ENCODE results near the gene ACP6.
A peak's percentile ranks its signal among the peaks of the same experiment; 100 is the strongest.

DNA sequence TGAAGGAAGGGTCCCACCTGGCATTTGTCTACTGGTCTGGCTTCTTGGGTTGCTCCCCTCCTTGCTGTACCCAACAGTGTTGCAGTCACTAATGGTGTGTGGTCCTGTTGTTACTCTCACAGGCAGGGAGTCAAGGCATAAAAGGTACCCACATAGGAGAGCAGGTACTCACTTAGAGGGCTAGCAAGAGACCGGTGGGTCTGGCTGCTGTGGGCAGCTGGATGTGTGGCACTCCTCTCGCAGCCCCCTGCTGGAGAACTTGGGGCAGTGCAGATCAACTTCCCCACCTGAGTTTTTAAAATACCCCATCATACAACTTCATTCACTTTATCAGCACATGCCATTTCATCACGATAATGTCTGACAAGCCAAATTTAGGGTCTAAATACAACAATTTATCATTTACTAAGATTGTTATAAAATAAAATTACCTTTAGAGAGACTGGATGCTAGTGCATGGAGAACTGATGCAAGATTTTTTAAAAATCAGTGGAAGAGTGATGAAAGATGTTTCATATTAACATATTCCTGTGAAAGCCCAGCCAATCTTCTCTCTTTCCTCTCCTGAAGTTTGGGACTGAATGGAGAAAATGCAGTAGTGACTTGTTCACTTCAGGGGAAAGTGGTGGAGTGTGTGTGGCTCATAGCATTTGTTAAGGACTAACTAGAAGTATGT, 42.8 kb downstream of the ACP6 start:
- TF ChIP-seq RELA (IDR thresholded peaks at IDR 0.05; ENCODE audit: borderline replicate concordance, partially characterized antibody), result no peak
- TF ChIP-seq HDAC2 (IDR thresholded peaks at IDR 0.05), result no peak
- TF ChIP-seq SIN3A (IDR thresholded peaks at IDR 0.05; ENCODE audit: low read depth, low read length), result no peak
- peak; percentile 89 for TF ChIP-seq SMC3 (IDR thresholded peaks at IDR 0.05; ENCODE audit: borderline replicate concordance, low read length)
- no peak for TF ChIP-seq RFX5 (IDR thresholded peaks at IDR 0.05; ENCODE audit: low read depth, low read length)
- TF ChIP-seq, protein P1, sequence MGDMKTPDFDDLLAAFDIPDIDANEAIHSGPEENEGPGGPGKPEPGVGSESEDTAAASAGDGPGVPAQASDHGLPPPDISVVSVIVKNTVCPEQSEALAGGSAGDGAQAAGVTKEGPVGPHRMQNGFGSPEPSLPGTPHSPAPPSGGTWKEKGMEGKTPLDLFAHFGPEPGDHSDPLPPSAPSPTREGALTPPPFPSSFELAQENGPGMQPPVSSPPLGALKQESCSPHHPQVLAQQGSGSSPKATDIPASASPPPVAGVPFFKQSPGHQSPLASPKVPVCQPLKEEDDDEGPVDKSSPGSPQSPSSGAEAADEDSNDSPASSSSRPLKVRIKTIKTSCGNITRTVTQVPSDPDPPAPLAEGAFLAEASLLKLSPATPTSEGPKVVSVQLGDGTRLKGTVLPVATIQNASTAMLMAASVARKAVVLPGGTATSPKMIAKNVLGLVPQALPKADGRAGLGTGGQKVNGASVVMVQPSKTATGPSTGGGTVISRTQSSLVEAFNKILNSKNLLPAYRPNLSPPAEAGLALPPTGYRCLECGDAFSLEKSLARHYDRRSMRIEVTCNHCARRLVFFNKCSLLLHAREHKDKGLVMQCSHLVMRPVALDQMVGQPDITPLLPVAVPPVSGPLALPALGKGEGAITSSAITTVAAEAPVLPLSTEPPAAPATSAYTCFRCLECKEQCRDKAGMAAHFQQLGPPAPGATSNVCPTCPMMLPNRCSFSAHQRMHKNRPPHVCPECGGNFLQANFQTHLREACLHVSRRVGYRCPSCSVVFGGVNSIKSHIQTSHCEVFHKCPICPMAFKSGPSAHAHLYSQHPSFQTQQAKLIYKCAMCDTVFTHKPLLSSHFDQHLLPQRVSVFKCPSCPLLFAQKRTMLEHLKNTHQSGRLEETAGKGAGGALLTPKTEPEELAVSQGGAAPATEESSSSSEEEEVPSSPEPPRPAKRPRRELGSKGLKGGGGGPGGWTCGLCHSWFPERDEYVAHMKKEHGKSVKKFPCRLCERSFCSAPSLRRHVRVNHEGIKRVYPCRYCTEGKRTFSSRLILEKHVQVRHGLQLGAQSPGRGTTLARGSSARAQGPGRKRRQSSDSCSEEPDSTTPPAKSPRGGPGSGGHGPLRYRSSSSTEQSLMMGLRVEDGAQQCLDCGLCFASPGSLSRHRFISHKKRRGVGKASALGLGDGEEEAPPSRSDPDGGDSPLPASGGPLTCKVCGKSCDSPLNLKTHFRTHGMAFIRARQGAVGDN (IDR thresholded peaks at IDR 0.05), result no peak
- TF ChIP-seq BACH1 (IDR thresholded peaks at IDR 0.05; ENCODE audit: borderline replicate concordance), result no peak
- TF ChIP-seq POLR2AphosphoS5 (IDR thresholded peaks at IDR 0.05; ENCODE audit: low read length), result no peak
- TF ChIP-seq, protein P2, sequence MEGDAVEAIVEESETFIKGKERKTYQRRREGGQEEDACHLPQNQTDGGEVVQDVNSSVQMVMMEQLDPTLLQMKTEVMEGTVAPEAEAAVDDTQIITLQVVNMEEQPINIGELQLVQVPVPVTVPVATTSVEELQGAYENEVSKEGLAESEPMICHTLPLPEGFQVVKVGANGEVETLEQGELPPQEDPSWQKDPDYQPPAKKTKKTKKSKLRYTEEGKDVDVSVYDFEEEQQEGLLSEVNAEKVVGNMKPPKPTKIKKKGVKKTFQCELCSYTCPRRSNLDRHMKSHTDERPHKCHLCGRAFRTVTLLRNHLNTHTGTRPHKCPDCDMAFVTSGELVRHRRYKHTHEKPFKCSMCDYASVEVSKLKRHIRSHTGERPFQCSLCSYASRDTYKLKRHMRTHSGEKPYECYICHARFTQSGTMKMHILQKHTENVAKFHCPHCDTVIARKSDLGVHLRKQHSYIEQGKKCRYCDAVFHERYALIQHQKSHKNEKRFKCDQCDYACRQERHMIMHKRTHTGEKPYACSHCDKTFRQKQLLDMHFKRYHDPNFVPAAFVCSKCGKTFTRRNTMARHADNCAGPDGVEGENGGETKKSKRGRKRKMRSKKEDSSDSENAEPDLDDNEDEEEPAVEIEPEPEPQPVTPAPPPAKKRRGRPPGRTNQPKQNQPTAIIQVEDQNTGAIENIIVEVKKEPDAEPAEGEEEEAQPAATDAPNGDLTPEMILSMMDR (IDR thresholded peaks at IDR 0.05 in 2 of 3, conservative IDR thresholded peaks at IDR 0.05 in 1 of 3; ENCODE audit: control insufficient read depth in 2 of 3, extremely low read depth in 1 of 3, insufficient read depth in 1 of 3, low read depth in 3 of 3, low read length in 3 of 3), result peak; percentile 74 to 91 (median 84)
- no peak for TF ChIP-seq TARDBP (IDR thresholded peaks at IDR 0.05; ENCODE audit: borderline replicate concordance)
